NCI-H510A treated with DMSO at 0.1 percent for 48 hours (cell line): Measurements from ENCODE around the gene DRAXIN.
A peak's percentile ranks its signal among the peaks of the same experiment; 100 is the strongest.

Source experiments
- DNase-seq: peaks from one replicate; lab custom pipeline; 2025; lab: John Stamatoyannopoulos, UW

Gene DRAXIN

DNA sequence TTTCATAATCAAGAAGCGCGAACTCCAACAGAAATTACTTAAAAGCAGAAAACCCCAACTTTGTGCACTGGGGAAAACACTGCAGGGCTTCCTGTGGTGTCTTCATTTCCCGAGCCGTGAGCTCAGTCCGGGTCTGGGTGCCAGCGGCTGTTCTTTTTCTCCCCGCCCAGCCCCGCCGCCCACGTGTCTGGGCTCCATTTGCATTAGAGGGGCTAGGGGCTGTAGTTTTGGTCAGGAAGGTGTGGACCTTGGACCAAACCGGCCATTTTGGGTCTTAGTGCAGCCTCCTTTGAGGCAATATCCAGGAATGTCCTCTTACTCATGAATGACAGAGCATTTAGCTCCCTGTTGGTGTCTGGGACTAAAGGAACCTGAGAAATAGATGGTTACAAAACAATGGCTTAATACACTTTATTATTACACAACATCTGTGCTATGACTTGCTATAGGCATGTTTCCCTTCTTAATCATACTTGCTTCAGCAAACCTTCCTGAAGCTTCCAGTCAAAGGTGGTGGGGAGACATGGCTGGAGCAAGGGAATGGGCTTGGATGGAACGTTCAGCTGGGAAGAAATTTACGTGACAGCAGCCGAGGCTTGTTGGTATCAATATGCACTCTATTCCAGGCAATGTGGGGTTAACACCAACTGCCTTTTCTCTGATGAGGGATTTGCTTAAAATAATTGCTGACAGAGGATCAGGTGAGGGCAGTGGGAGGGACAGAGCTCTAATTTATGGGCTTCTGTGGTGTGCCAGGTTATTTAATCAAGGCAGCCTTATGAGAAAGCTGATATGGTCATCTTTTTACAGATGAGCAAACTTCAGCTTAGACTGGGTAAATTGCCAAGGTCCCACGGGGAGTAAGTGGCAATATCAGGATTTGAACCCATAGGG is 45.5 kb downstream of the DRAXIN start:
- peak; percentile 83 for DNase-seq

DNA sequence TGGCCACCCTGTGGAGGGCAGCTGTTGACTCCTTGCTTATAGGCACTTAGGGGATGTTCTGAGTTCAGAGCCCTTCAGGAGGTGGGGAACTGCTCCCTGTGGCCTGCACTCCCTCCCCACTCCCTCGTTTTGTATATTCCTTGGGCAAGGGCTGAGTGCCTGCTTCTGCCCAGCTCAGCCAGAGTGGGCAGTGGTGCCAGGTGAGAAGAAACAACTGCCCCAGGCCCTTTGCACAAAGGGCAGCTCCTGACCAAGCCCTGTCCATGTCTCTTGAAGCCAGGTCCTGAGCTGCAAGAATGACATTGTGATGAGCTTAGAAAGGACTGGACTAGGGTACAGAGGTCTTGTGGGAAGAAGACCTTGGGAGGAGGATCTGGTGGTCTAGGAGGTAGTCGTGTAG is 46.6 kb downstream of the DRAXIN start:
- DNase-seq: no peak

DNA sequence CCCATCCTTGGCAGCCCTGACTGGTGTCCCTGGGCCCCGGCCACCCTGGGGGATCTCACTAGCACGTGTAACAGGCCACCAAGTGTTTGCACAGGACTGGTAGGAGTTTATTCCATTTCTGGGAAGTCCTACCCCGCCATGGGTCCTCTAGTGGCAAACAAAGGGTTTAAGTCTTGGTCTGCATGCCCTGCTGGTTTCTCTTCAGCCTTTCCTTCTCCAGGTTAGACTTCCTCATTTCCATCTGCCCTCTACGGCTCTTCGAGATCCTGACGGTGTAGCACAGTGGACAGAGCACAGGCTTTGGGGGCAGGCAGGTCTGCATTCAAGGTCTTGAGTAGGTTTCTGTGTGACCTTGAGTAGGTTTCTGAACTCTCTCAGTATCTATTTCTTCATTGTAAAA is 47.3 kb downstream of the DRAXIN start:
- no peak for DNase-seq

DNA sequence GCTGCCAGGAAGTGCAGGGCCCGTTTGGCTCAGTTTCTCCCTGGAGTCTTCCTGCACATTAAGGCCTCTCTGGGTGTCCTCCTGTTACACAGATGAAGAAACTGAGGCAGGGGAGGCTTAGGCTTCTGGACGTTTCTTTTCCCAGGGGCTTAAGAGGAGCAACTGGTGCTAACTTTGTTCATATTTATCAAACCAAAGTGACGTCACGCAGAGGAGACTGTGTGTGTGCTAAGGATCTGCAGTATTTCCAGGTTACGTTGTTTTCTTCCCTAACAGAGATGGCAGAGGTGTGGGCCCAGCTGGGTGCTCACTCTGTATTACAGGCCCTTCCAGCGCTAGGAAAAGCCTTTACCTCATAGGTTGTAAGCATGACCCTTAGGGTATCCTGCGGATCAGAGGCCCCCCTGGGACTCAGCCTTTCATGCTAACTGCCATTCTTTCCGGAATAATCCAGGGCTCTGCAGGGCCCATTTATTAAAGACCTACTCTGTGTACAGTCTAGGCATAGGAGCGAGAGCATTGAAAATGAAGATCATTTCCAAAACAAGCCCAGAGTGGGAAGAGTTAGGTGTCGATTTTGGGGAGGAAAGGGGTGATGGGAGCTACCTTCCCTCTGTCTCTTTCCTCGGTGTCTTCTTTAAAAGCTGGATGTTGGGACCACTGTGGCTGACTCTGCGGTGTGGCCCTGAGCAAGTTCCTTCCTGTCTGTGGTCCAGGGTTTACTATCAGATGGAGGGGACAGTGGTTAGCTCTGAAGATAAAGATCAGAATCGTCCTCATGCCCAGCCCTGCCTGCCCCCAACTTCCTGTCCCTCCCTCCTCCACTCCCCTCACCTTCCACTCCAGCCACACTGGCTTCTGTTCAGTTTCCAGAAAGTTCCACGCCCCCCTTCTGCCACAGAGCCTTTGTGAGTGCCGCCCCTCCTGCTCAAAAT is 49.0 kb downstream of the DRAXIN start:
- DNase-seq: no peak

DNA sequence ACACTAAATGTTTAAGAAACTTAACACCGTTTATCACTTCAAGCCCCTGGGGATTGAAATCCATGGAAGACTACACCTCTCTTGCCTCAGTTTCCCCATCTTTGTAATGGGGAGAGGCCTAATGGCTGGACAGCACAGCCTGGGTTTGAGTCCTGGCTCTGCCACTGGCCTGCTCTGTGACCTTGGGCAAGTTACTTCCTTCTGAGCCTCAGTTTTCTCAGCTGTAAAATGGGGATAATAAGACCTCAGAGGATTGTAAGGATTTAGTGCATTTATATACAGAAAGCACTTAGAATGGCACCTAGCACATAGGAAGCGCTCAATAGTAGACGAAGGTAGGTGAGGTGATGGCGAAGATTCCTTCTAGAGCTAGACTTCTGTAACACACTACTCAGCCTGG is 50.0 kb downstream of the DRAXIN start:
- no peak for DNase-seq

- no peak for DNase-seq
Measured at GRCh38 chr1:11741919-11742558, 50.5 kb downstream of the DRAXIN start.

DNA sequence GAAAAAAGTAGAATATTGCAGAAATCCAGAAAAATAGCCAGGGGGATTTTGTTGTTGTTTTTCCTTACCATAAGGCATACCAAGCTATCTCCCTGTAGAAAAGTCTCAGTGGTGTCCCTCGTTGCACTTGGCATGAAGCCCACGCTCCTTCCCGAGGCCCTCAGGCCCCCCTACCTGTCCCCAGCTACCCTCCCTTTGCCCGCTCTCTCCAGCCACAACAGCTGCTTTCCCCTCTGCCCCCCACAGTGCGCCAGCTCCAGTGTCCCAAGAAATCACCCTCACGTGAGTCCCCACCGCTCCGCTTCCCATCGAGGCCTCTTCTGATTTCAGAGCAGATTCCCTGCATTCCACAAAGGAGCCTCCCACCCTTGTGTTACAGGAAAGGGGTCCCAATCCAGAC is 52.8 kb downstream of the DRAXIN start:
- no peak for DNase-seq

- no peak for DNase-seq
Measured at GRCh38 chr1:11746092-11746491, 54.6 kb downstream of the DRAXIN start.

DNA sequence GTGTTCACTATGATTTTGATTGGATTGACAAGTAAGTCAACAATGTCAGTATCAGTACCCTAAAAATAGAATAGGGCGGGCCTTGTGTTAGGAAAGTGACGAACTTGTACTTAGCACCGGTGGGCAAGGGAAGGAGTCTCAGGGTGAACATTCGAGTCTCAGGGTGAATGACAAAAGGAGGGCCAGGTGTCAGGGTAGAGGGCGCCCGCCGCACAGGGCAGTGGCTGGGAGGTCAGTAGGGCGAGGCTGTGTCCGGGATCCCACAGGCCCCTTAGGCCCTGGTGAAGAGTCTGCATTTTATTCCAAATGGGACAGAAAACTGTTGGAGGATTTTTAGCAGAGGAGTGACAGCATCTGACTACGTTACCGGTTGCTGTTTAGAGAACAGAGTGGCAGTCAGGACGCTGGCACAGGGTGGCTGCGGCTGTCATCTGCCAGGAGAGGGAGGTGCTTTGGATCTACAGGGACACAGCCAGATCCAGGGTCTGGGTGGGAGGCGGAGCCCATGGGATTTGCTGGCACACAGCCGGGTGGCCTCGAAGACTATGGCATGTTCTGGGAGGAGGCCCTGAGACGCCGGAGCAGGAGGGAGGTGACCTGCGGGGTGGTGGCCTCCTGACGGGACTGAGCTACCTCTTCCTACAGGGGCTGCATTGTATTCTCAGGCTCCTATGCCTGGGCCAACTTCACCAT is 55.4 kb downstream of the DRAXIN start:
- DNase-seq: no peak

DNA sequence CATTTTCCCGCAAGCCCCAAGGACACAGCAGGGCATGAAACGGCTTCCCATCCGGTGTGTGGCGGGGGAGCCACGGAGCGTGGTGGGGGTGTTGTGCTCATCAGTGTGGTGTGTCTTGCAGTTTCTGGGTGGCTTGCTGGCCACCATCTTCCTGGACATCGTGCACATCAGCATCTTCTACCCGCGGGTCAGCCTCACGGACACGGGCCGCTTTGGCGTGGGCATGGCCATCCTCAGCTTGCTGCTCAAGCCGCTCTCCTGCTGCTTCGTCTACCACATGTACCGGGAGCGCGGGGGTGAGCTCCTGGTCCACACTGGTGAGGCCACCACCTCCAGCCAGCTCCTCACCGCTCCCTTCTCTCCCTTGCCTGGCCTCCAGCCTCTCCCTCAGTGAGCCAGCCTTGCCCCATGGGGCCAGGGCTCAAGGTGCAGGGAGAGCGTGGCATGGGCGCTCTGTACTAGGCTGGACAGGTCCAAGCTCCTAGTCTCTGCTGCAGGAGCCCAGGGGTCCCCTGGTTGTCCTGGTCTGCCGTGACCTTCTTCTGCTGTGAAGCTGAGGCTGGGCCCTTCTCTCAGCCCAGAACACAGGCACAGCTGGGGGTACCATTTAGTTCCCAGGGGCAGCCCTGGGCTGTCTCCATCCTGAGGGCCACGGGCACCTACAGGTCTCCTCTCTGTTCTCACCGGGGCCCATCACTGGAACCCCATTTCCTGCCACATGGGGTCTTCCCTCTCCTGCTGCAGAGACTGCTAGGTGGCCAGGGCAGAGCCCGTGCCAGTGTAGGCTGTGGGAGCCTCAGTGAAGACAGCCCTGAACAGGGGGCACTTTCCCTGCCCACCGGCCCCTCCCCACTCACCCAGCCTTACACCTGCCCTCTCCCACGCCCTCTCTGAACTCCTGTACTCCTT is 57.0 kb downstream of the DRAXIN start:
- DNase-seq: no peak

GRCh38 chr1:11749203-11749689 is 57.7 kb downstream of the DRAXIN start:
- DNase-seq: no peak

GRCh38 chr1:11749996-11750395 is 58.5 kb downstream of the DRAXIN start:
- DNase-seq: no peak

GRCh38 chr1:11751087-11751486 is 59.6 kb downstream of the DRAXIN start:
- no peak for DNase-seq

DNA sequence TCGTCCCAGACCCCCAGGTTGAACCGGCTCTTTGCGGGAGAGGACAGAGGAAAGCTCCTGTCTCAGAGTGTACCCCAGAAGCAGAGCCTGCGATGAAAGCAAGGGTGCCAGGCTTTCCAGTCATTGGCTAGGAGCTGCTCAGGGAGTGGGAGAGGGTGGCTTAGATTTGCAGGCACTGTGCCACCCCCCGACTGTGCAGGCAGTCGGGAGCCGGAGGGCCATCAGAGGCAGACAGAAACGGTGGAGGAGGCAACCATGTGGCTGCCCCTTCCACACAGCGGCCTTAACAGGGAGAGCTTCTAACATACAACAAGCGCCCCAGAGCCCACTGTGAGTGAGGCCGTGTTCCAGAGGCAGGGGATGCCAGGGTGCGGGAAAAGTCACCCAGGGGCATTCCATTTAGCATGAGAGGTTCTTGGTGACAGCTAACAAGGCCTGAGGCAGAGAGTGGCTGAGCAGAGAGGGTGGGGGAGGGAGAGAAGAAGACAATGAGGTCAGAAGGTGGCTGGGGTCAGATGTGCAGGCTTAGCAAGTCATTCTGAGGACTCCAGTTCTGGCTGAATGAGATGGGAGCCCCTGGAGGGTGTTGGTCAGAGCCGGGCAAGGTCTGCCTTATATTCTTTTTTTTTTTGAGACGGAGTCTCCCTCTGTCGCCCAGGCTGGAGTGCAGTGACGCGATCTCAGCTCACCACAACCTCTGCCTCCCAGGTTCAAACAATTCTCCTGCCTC is 61.0 kb downstream of the DRAXIN start:
- DNase-seq: no peak

- no peak for DNase-seq
Measured at GRCh38 chr1:11753555-11754208, 62.2 kb downstream of the DRAXIN start.

DNA sequence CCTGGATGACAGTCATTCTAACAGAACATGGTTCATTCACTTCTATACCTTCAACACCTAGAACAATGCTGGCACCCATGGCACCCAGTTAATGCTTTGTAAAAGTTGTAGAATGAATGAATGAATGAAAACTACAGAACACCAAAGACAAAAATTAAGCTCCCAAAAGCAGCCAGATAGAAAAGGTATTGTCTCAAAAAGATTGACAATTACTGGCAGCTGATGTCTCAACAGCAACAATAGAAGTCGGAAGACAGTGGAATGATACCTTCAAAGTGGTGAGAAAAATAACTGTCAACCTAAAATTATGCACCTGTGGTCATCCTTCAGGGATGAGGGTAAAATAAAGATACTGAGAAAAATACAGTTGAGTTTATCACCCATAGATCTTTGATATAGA is 65.5 kb downstream of the DRAXIN start:
- no peak for DNase-seq

- DNase-seq: no peak
Measured at GRCh38 chr1:11759791-11760190, 68.3 kb downstream of the DRAXIN start.

DNA sequence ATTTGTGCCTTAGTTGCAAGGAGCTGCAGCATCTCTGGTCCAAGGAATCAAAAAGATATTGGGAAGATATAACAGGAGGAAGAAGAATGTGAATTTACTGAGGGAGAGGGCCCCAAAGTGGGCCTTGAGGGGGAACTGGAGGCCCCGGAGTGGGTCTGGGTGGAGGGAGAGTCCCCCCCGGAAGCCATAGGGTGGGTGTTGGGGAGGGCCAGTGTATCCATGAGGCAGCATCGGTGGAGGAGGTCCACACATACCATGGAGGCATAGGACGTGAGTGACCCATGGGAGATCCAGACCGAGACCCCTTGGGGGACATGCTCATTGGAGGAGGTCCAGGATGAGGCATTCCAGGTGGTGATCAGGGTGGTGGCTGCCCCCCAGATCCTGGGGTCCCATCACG is 69.8 kb downstream of the DRAXIN start:
- no peak for DNase-seq

GRCh38 chr1:11761988-11762406 is 70.5 kb downstream of the DRAXIN start, which contains the start of gene C1orf167:
C1orf167 (plus strand) TSS chr1:11762193; CDS start chr1:11764401, 2,208 bp downstream.
- no peak for DNase-seq
